HG02884 (cell line): ENCODE measurements around the gene MAGOH.
"Not testable (repeated sequence)": the region's sequence is repeated elsewhere in the genome, so short reads cannot be mapped to it uniquely, and the experiment has no call there.

Experiments
- ATAC-seq: cut with Tn5 transposase; IDR thresholded peaks from one replicate; pipeline ENCODE4 v1.9.1; 2021; ENCODE audit warnings: mild to moderate bottlenecking, moderate library complexity; ENCODE audit not compliant: unreplicated experiment

MAGOH gene

GRCh38 chr1:53190210-53190611 is 48.1 kb downstream of the MAGOH start:
- no peak for ATAC-seq

DNA sequence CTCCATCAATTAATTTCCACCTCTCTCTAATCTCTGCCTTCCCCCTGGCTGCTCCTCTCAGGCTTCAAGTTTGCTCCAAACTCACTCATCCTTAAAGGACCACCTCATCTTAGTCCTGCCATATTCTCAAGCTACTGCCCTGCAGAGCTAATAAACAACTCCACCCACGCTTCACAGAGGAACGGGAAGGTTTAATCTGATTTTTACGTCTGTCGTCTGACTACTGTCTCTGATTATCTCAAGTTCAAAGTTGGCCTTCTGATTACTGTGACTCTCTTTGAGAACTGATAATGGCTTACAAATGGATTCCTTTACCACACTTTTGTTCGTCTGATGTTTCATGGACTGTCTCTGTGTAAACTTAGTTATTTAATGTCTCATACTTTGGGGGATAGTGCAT is 49.3 kb downstream of the MAGOH start:
- no peak for ATAC-seq

DNA sequence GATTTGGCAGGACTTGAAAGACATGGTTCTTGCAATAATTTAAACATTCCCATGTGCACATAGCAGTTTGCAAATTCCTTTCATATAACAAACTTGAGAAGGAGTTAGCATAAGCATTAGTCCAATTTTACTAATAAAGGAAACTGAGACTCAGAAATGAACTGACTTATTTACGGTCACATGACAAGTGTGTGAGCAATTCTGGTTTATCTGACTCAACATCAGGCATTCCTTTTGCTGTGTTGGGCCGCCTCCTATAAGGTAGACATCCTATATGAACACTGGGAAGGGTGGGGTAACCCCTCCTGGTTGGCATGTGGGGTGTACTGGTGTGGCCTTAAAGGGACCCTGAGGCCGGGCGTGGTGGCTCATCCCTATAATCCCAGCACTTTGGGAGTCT is 50.2 kb downstream of the MAGOH start:
- no peak for ATAC-seq

DNA sequence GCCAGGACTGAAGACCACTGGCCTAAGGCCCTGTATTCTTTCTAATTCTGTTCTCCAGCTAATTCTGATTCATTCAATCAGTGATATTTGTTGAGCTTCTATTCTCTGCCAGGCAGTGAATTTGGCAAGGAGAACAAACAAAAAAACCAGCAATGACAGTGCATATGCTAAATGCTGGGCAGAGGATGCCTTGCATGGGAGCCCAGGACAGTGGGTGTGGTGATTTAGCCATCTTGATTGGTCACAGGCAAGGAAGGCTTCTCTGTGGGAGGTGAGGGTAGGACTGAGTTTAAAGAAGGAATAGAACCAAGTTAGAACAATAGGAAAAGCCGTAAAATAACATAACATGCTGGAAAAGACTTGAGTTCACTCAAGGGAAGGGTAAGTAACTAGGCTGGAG is 50.9 kb downstream of the MAGOH start:
- no peak for ATAC-seq

GRCh38 chr1:53186533-53186932 is 51.8 kb downstream of the MAGOH start:
- no peak for ATAC-seq

DNA sequence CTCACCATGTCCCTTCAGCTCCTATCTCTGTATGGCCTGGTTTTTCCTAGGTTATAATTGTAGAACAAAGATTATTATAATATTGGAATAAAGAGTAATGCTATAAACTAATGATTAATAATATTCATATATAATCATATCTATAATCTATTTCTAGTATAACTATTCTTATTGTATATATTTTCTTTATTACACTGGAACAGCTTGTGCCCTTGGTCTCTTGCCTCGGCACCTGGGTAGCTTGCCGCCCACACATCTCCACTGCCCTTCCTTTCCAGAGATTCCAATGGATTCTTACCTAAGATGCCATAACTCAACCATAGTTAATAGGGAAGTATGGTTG is 52.4 kb downstream of the MAGOH start:
- ATAC-seq = not testable (repeated sequence)

DNA sequence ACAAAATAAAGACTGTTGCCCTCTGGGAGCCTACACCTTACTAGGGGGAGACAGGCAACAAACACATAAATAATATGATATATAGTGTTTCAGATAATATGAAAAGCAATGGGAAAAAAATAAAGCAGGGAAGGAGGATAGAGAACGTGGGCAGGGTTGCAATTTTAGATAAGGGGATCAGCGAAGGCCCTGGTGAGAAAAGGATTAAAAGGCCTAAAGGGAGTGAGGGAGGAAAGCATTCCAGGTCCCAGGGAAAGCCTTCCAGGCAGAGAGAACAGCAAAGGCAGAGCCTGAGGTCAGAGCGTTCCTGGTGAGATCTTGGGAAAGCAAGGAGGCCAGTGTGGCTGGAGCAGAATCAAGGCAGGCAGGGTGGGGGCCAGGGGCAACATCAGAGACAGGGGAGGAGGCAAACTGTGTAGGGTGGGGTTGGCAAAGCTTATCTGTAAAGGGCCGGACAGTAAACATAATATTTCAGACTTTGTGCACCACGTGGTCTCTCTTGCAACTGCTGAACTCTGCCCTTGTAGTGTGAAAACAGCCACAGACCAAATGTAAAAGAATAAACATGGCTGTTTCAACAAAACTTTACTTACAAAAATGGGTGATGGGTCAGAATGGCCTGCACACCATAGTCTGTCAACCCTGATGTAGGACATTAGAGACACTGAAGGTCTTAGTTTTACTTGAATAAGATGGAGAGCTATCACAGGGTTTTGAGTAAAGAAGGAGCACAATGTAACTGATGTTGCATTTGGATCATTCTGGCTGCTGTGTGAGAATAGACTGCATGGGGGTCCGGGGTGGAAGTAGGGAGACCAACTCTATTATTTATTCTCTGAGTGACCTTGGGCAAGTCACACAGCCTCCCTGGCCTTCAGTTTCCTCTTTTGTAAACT is 55.0 kb downstream of the MAGOH start:
- no peak for ATAC-seq

DNA sequence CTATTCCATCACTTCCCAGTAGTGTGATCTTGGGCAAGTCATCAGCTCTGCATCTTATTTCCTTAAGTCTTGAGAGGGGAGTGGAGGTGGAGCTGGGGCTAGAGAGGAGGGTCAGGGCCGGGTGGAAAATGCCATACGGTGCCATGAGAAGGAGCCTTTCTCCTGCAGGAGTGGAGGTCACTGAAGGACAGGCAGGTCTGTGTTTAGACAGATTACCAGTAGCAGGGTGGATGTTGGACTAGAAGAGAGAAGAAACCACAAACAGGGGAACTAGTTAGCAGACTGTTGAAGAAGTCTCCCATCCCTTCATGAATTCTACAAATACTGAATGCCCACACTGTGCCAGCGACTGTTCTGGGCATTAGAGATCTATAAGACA is 55.6 kb downstream of the MAGOH start:
- ATAC-seq = no peak

DNA sequence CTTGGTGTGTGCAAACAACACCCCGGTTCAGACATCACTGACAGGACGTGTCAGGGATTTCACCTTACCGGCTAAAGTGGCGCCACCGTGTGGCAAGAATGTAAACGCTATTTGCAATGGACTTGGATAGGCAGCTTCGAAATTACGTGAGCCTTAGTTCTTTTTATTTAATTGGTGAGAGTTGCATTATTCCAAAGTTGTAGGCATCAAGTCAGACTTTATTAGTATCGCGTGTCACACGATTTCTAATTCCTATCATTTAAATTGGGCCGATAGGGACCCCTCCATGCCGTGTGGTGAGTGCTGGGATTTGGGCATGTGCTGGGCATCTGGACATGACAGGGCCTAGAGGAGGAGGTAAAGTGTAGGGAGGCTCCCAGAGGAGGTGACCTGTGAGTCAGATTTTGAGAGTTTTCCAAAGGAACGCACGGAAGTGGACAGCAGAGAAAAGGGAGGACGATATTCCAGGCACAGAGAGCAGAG is 56.2 kb downstream of the MAGOH start:
- ATAC-seq = no peak

- no peak for ATAC-seq
Measured at GRCh38 chr1:53180951-53181350, 57.4 kb downstream of the MAGOH start.

- no peak for ATAC-seq
Measured at GRCh38 chr1:53180226-53180625, 58.1 kb downstream of the MAGOH start.
